Skeletal muscle tissue (tissue), 4 donors: ENCODE results near the gene DIP2C. TPM values are rescaled to one million over a fixed set of nuclear protein-coding genes. Genes with fewer than 3 reads are reported as not detected.
"Not testable (repeated sequence)": the region's sequence is repeated elsewhere in the genome, so short reads cannot be mapped to it uniquely, and the experiment has no call there.

Source experiments
- H3K27ac ChIP-seq: one replicate; pipeline ENCODE4 v1.7.0; 2013; ENCODE audit warnings: mild to moderate bottlenecking, low read depth, low read length, inconsistent platforms
- H3K27me3 ChIP-seq, 3 donors: one replicate each; pipeline ENCODE4 v1.7.0; 2013; ENCODE audit warnings: low read length in 3 of 3; ENCODE audit not compliant: control insufficient read depth in 3 of 3, insufficient read depth in 3 of 3
- H3K36me3 ChIP-seq, 3 donors: one replicate each; pipeline ENCODE4 v1.7.0; 2013; ENCODE audit warnings: low read length in 3 of 3; ENCODE audit not compliant: control insufficient read depth in 3 of 3, insufficient read depth in 3 of 3
- H3K4me1 ChIP-seq, 3 donors: one replicate each; pipeline ENCODE4 v1.7.0; 2013; ENCODE audit warnings: low read length in 3 of 3, mild to moderate bottlenecking in 3 of 3; ENCODE audit not compliant: control insufficient read depth in 3 of 3, insufficient read depth in 3 of 3
- H3K4me3 ChIP-seq, 3 donors: one replicate each; pipeline ENCODE4 v1.7.0; 2013; ENCODE audit warnings: low read length in 3 of 3
- H3K9ac ChIP-seq, 3 donors: one replicate each; pipeline ENCODE4 v1.7.0; 2013; ENCODE audit warnings: low read length in 3 of 3, mild to moderate bottlenecking in 3 of 3, moderate library complexity in 2 of 3, low read depth in 1 of 3
- H3K9me3 ChIP-seq, 3 donors: one replicate each; pipeline ENCODE4 v1.7.0; 2013; ENCODE audit warnings: low read length in 3 of 3; ENCODE audit not compliant: control insufficient read depth in 3 of 3
- total RNA-seq: library from RNA; depleted of rRNA; stranded (reverse); fragments of >200 nt; gene quantifications from one replicate; pipeline ENCODE4 v1.2.3, GENCODE V29; 2014
- donor health status: Osteomylitis.

DIP2C gene
- total RNA-seq, 1 donor from 2014 or later, result 18.8 TPM

GRCh38 chr10:519716-520401 is 169.6 kb downstream of the DIP2C start:
- peaks cover 3 to 51% (median 22%) of the 10 kb centered on the region in 3 donors for H3K4me1 ChIP-seq
- H3K27me3 ChIP-seq, result no peaks in the 10 kb centered on the region
- no peak overlapping the region for H3K27ac ChIP-seq
- H3K9me3 ChIP-seq, result no peaks in the 10 kb centered on the region
- H3K36me3 ChIP-seq, result peaks cover 0 to 4% (median 2%) of the 10 kb centered on the region in 3 donors
- no peak overlapping the region for H3K9ac ChIP-seq
- H3K4me3 ChIP-seq, result no peak overlapping the region

DNA sequence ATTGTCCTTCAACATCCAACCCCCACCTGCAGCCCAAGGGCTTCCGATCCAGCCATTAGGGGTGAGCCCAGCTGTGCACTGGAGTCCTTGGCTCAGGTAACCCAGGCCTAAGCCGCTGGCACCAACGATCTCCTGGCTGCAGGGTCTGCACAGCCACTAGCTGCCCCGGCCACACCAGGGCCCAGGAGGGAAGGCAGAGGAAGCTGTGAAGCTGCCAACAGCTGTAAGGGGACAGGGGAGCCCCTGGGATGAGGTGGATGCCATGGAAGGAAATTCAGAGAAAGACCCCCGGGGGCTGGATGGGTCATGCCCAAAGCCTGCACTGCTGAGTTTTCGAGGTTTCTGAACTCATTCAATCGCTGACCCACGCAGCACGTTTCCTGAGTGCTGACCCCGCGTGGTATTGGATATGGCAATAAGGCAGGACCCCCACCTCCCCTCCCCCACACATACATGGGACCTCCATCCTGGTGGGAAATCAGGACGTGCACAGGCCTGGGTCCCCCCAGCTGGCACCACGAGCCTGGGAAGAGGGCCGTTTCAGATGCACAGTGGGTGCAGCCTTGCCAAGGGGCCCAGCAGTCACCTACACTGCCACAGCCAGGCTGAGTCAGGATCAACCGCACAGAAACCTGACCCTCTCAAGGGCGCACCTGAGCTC is 170.3 kb downstream of the DIP2C start:
- Histone ChIP-seq H3K27ac (no peak overlapping the region), H3K9me3 (no peaks in the 10 kb centered on the region), H3K9ac (no peak overlapping the region), H3K36me3 (peaks cover 0 to 4% (median 2%) of the 10 kb centered on the region in 3 donors), H3K4me3 (no peak overlapping the region), H3K27me3 (no peaks in the 10 kb centered on the region), H3K4me1 (peaks cover 3 to 55% (median 27%) of the 10 kb centered on the region in 3 donors)

GRCh38 chr10:517872-518475 is 171.5 kb downstream of the DIP2C start:
- H3K36me3 ChIP-seq, result peaks cover 0 to 4% (median 2%) of the 10 kb centered on the region in 3 donors
- H3K27me3 ChIP-seq, result no peaks in the 10 kb centered on the region

DNA sequence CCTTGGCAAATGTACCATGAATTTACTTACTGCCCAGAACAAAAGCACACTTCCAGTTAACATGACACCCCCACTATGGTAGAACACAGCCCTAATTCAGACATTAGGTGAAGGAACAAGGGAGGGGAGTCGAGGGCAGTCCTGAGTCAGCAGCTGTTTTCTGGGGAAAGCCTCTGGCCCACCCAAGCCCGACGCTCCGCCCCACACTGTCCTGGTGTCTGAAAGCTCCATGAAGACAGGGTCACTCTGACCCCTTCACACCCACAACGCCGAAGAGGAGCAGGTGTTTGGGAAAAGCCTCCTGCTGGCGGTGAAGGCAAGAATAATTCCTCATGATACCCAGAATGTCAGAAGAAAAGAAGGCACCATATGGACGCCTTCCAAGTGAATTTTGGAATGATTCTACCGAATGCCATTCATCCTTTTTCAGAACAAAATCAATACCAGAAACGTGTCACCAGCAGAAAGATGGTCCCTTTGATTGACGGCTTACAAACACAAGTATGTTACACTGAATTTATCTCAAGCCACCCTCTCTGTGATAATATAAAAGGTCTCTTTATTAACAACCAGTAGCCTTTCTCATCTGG is 172.1 kb downstream of the DIP2C start:
- H3K4me3 ChIP-seq, result no peak overlapping the region
- H3K9ac ChIP-seq, result no peak overlapping the region
- H3K36me3 ChIP-seq, result peaks cover 0 to 4% (median 2%) of the 10 kb centered on the region in 3 donors
- peaks cover 3 to 57% (median 31%) of the 10 kb centered on the region in 3 donors for H3K4me1 ChIP-seq
- H3K27ac ChIP-seq, result no peak overlapping the region
- H3K27me3 ChIP-seq, result no peaks in the 10 kb centered on the region
- no peaks in the 10 kb centered on the region for H3K9me3 ChIP-seq

More at GRCh38 chr10:517872-518475, 171.5 kb downstream of the DIP2C start:
- Histone ChIP-seq H3K4me1 (peaks cover 3 to 61% (median 32%) of the 10 kb centered on the region in 3 donors), H3K4me3 (no peak overlapping the region), H3K9me3 (no peaks in the 10 kb centered on the region), H3K9ac (no peak overlapping the region), H3K27ac (no peak overlapping the region)

- Histone ChIP-seq H3K9ac (no peak overlapping the region), H3K4me3 (no peak overlapping the region), H3K36me3 (peaks cover 0 to 4% (median 2%) of the 10 kb centered on the region in 3 donors), H3K4me1 (peaks cover 1 to 54% (median 25%) of the 10 kb centered on the region in 3 donors), H3K9me3 (no peaks in the 10 kb centered on the region), H3K27ac (no peak overlapping the region), H3K27me3 (no peaks in the 10 kb centered on the region)
Observed at GRCh38 chr10:516764-517163, 172.7 kb downstream of the DIP2C start.

- Histone ChIP-seq H3K27ac (no peak overlapping the region), H3K4me1 (peaks cover 10 to 58% (median 35%) of the 10 kb centered on the region in 3 donors)
Observed at GRCh38 chr10:515674-516073, 173.8 kb downstream of the DIP2C start.

DNA sequence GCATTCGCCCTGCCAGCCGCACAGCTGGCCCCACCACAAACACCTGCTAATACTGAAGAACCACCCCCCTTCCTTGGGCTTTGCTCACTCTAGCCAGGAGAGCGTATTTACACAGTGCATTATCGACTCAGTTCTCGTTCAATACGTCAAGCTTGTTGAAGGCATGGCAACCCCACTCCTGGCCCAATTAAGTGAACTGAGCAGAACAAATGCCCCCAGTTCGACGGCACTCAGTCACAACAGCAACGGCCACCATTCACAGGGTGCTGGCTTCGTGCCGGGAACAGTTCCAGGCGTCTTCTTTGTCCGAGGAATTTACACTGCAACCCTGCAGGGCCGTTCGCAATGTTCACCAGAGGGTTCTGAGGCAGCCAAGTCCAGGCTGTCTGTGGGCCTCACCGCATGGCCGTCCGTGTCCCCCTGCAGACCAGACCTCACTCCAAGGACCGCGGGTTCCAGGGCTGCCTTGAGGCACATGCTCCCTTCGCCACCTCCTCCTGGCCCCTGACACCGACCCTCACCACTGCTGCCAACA is 175.3 kb downstream of the DIP2C start:
- H3K4me1 ChIP-seq, result peaks cover 20 to 59% (median 39%) of the 10 kb centered on the region in 3 donors
- peak overlapping the region in 1 of 3 donors; percentile 1 for H3K9ac ChIP-seq
- H3K4me3 ChIP-seq, result no peak overlapping the region
- peaks cover 0 to 2% (median 0%) of the 10 kb centered on the region in 3 donors for H3K36me3 ChIP-seq
- H3K27ac ChIP-seq, result no peak overlapping the region
- no peaks in the 10 kb centered on the region for H3K9me3 ChIP-seq
- H3K27me3 ChIP-seq, result no peaks in the 10 kb centered on the region

More at GRCh38 chr10:515674-516073, 173.8 kb downstream of the DIP2C start:
- H3K4me3 ChIP-seq, result no peak overlapping the region
- H3K9ac ChIP-seq, result no peak overlapping the region
- no peaks in the 10 kb centered on the region for H3K9me3 ChIP-seq
- H3K27me3 ChIP-seq, result no peaks in the 10 kb centered on the region
- H3K36me3 ChIP-seq, result peaks cover 0 to 4% (median 2%) of the 10 kb centered on the region in 3 donors

- H3K9ac ChIP-seq, result no peak overlapping the region
- H3K36me3 ChIP-seq, result peaks cover 0 to 2% (median 0%) of the 10 kb centered on the region in 3 donors
- no peak overlapping the region for H3K4me3 ChIP-seq
- peaks cover 20 to 55% (median 39%) of the 10 kb centered on the region in 3 donors for H3K4me1 ChIP-seq
- no peaks in the 10 kb centered on the region for H3K9me3 ChIP-seq
- H3K27ac ChIP-seq, result no peak overlapping the region
- H3K27me3 ChIP-seq, result no peaks in the 10 kb centered on the region
Observed at GRCh38 chr10:513393-513792, 176.1 kb downstream of the DIP2C start.

- H3K27me3 ChIP-seq, H3K27ac ChIP-seq, H3K4me3 ChIP-seq, H3K9ac ChIP-seq, H3K9me3 ChIP-seq, H3K36me3 ChIP-seq: not testable (repeated sequence)
- H3K4me1 ChIP-seq, result peaks cover 20 to 48% (median 34%) of the 10 kb centered on the region in 3 donors
Observed at GRCh38 chr10:512661-513060, 176.8 kb downstream of the DIP2C start.
